Sciatic nerve (tissue), 2 donors: ENCODE results near the gene TPSD1. TPM values are rescaled to one million over a fixed set of nuclear protein-coding genes. Genes with fewer than 3 reads are reported as not detected.
A peak's percentile ranks its signal among the peaks of the same experiment; 100 is the strongest.
"Not testable (repeated sequence)": the region's sequence is repeated elsewhere in the genome, so short reads cannot be mapped to it uniquely, and the experiment has no call there.

Source experiments
- ATAC-seq: fragments of 200-7000 bp; cut with Tn5 transposase; one replicate; pipeline ENCODE4 v1.9.1; 2020; ENCODE audit warnings: mild to moderate bottlenecking, moderate library complexity
- DNase-seq: peaks from one replicate; pipeline ENCODE4 v3.0.0-alpha.2; 2020; ENCODE audit warnings: low spot score
- intact Hi-C: fragments of 100-400 bp; cut with DNase I; formaldehyde crosslinking; loops from one replicate; pipeline ENCODE4 v1.14.2; 2022
- total RNA-seq: library from RNA; stranded (reverse); fragmentation: NEBNext Ultra II Directional; extraction: Animal tissue kit (Norgen Biotek cat#: 25700); gene quantifications from one replicate; pipeline ENCODE4 v1.2.1, GENCODE V29; 2021
- donor health status: DM: no; HTN: no; CAD: no.
- donor health status: DM: no; HTN: no; CAD: no.

Gene TPSD1
- total RNA-seq, 1 donor from 2014 or later, result 0.27 TPM

GRCh38 chr16:1289477-1289866, 33.6 kb downstream of the TPSD1 start:
- ATAC-seq, result peak; percentile 31
- intact Hi-C loops, result no loop called here

GRCh38 chr16:1290063-1290501, 34.2 kb downstream of the TPSD1 start:
- intact Hi-C loops, result no loop called here
- DNase-seq (no peak), ATAC-seq (peak; percentile 68)

More at GRCh38 chr16:1289477-1289866, 33.6 kb downstream of the TPSD1 start:
- no peak for DNase-seq

GRCh38 chr16:1290860-1291575, 35.1 kb downstream of the TPSD1 start:
- intact Hi-C loops, result no loop called here
- DNase-seq (no peak), ATAC-seq (no peak)

GRCh38 chr16:1291576-1291974, 35.7 kb downstream of the TPSD1 start:
- ATAC-seq, result no peak
- intact Hi-C loops, result no loop called here

GRCh38 chr16:1292208-1292607, 36.3 kb downstream of the TPSD1 start:
- ATAC-seq, DNase-seq, intact Hi-C loops: not testable (repeated sequence)

More at GRCh38 chr16:1291576-1291974, 35.7 kb downstream of the TPSD1 start:
- no peak for DNase-seq

- DNase-seq, ATAC-seq, intact Hi-C loops: not testable (repeated sequence)
Measured at GRCh38 chr16:1292808-1293207, 36.9 kb downstream of the TPSD1 start.

GRCh38 chr16:1293921-1294656, 38.2 kb downstream of the TPSD1 start:
- intact Hi-C loops, result no loop called here
- DNase-seq, result no peak
- ATAC-seq, result no peak

GRCh38 chr16:1295465-1295864, 39.6 kb downstream of the TPSD1 start:
- ATAC-seq (no peak), DNase-seq (no peak)
- intact Hi-C loops, result no loop called here

GRCh38 chr16:1296688-1297017, 40.8 kb downstream of the TPSD1 start:
- ATAC-seq, DNase-seq: not testable (repeated sequence)

GRCh38 chr16:1297018-1297696, 41.3 kb downstream of the TPSD1 start:
- intact Hi-C loops, result no loop called here
- no peak for ATAC-seq
- no peak for DNase-seq

More at GRCh38 chr16:1296688-1297017, 40.8 kb downstream of the TPSD1 start:
- intact Hi-C loops, result not testable (repeated sequence)

- ATAC-seq (no peak), DNase-seq (no peak)
- intact Hi-C loops, result no loop called here
Measured at GRCh38 chr16:1298406-1298805, 42.5 kb downstream of the TPSD1 start.

GRCh38 chr16:1299012-1299867, 43.4 kb downstream of the TPSD1 start:
- intact Hi-C loops, result no loop called here
- no peak for DNase-seq
- no peak for ATAC-seq

GRCh38 chr16:1299868-1300203, 44.0 kb downstream of the TPSD1 start:
- DNase-seq, result no peak
- no peak for ATAC-seq
- intact Hi-C loops, result no loop called here

- intact Hi-C loops, result no loop called here
- ATAC-seq, result peak; percentile 56
- DNase-seq, result peak; percentile 74
Measured at GRCh38 chr16:1300664-1301476, 45.0 kb downstream of the TPSD1 start.

GRCh38 chr16:1301562-1301961, 45.7 kb downstream of the TPSD1 start:
- DNase-seq (no peak), ATAC-seq (no peak)

GRCh38 chr16:1305823-1306222, 50.0 kb downstream of the TPSD1 start:
- ATAC-seq (no peak), DNase-seq (no peak)
- intact Hi-C loops, result no loop called here

More at GRCh38 chr16:1301562-1301961, 45.7 kb downstream of the TPSD1 start:
- intact Hi-C loops, result no loop called here

- ATAC-seq (no peak), DNase-seq (no peak)
- intact Hi-C loops, result no loop called here
Measured at GRCh38 chr16:1306334-1306733, 50.5 kb downstream of the TPSD1 start.
